ENCODE data around the gene CYP1A2.

Gene CYP1A2

GRCh38 chr15:74790080-74790916 lies 41.7 kb downstream of the CYP1A2 start:
- peak; percentile 80 for DNase-seq

GRCh38 chr15:74791007-74791406 lies 42.4 kb downstream of the CYP1A2 start:
- DNase-seq: no peak

- DNase-seq: no peak
These were observed 43.0 kb downstream of the CYP1A2 start for GRCh38 chr15:74791667-74792066.

- DNase-seq: no peak
These were observed 43.8 kb downstream of the CYP1A2 start for GRCh38 chr15:74792227-74793016.

GRCh38 chr15:74793135-74794028 lies 44.7 kb downstream of the CYP1A2 start:
- DNase-seq: no peak

GRCh38 chr15:74794248-74794969 lies 45.8 kb downstream of the CYP1A2 start:
- DNase-seq: no peak

GRCh38 chr15:74794970-74795349 lies 46.3 kb downstream of the CYP1A2 start:
- DNase-seq: no peak

- DNase-seq: no peak
These were observed 47.5 kb downstream of the CYP1A2 start for GRCh38 chr15:74795966-74796625.

- DNase-seq: no peak
These were observed 50.0 kb downstream of the CYP1A2 start for GRCh38 chr15:74798388-74799254.

GRCh38 chr15:74799255-74799855 lies 50.7 kb downstream of the CYP1A2 start:
- no peak for DNase-seq

GRCh38 chr15:74799856-74800558 lies 51.4 kb downstream of the CYP1A2 start:
- DNase-seq: peak; percentile 50

- DNase-seq: no peak
These were observed 52.0 kb downstream of the CYP1A2 start for GRCh38 chr15:74800559-74801094.

- no peak for DNase-seq
These were observed 52.8 kb downstream of the CYP1A2 start for GRCh38 chr15:74801311-74801997.

GRCh38 chr15:74802290-74802689 lies 53.6 kb downstream of the CYP1A2 start:
- no peak for DNase-seq

- DNase-seq: no peak
These were observed 54.3 kb downstream of the CYP1A2 start for GRCh38 chr15:74802862-74803447.

- DNase-seq: no peak
These were observed 56.3 kb downstream of the CYP1A2 start for GRCh38 chr15:74804935-74805334.

Measured in fibroblast of skin of right biceps (primary cell).